Lower leg skin (tissue), 3 donors: Measurements from ENCODE around the gene TBX20.

Experiments used
- POLR2A ChIP-seq, 2 donors: fragments of 450-650 bp; IDR thresholded peaks; one replicate each; pipeline ENCODE4 v1.6.1; 2016 to 2017; ENCODE audit warnings: antibody characterized with exemption in 2 of 2, mild to moderate bottlenecking in 1 of 2, moderate library complexity in 1 of 2
- TF ChIP-seq, protein P1 (sequence below), 3 donors: fragments of 450-650 bp; IDR thresholded peaks; one replicate each; pipeline ENCODE4 v1.5.1; 2016; ENCODE audit warnings: antibody characterized with exemption in 3 of 3, mild to moderate bottlenecking in 3 of 3, moderate library complexity in 2 of 3

DNA sequence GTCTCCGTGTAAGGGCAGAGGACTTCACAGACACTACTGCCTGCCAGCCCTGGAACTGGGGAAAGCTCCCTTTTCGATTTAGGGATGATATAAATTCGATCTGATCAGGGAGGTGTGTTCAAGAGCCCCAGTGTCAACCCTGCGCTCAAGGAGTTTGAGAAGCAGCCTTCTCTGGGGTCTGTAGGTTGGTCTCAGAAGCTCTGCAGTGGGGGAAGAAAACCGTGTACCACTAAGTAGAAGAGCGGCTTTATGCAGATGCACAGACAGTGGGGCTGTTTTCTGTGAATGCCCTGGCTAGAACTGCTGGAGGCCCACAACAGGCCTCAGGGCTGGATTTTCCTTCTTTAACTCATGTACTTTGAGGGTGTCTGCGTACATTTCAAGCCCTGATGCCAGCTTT lies 6.3 kb upstream of the TBX20 start:
- TF ChIP-seq POLR2A (IDR thresholded peaks at IDR 0.05), result no peak
- TF ChIP-seq, protein P1, sequence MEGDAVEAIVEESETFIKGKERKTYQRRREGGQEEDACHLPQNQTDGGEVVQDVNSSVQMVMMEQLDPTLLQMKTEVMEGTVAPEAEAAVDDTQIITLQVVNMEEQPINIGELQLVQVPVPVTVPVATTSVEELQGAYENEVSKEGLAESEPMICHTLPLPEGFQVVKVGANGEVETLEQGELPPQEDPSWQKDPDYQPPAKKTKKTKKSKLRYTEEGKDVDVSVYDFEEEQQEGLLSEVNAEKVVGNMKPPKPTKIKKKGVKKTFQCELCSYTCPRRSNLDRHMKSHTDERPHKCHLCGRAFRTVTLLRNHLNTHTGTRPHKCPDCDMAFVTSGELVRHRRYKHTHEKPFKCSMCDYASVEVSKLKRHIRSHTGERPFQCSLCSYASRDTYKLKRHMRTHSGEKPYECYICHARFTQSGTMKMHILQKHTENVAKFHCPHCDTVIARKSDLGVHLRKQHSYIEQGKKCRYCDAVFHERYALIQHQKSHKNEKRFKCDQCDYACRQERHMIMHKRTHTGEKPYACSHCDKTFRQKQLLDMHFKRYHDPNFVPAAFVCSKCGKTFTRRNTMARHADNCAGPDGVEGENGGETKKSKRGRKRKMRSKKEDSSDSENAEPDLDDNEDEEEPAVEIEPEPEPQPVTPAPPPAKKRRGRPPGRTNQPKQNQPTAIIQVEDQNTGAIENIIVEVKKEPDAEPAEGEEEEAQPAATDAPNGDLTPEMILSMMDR (IDR thresholded peaks at IDR 0.05), result no peak
